PC-9 (cell line): Measurements from ENCODE around the gene TBX18. TPM values are rescaled to one million over a fixed set of nuclear protein-coding genes. Genes with fewer than 3 reads are reported as not detected.

Source experiments
- BruUV-seq: library from RNA; stranded (reverse); fragments of 400-500 nt; replicated peaks from 2 replicates; lab custom pipeline; 2021; lab: Mats Ljungman, UMichigan
- CTCF ChIA-PET: fragments of 300-600 bp; sonication (Branson Sonifier 250); formaldehyde crosslinking; loops from one replicate; lab custom pipeline; 2022; ENCODE audit warnings: antibody characterized with exemption; lab: Charles Lee
- POLR2A ChIA-PET: fragments of 300-600 bp; sonication (Branson Sonifier 250); formaldehyde crosslinking; loops from one replicate; lab custom pipeline; 2022; ENCODE audit warnings: antibody characterized with exemption; ENCODE audit not compliant: unreplicated experiment; lab: Charles Lee
- DNase-seq, 2 experiments: peaks; one replicate each; pipeline versions ENCODE4 v3.0.0 to v3.0.0-alpha.2; 2015 to 2022; ENCODE audit warnings: mixed read lengths in 1 of 2
- H2AFZ ChIP-seq: fragments of 200-600 bp; sonication (generic); 2 replicates; pipeline ENCODE4 v1.8.1; 2017; ENCODE audit warnings: antibody characterized with exemption
- H3F3A ChIP-seq: fragments of 200-600 bp; sonication (generic); 2 replicates; pipeline ENCODE4 v1.8.1; 2017; ENCODE audit warnings: antibody characterized with exemption, mild to moderate bottlenecking, low read depth; ENCODE audit not compliant: insufficient read depth
- H3K27ac ChIP-seq: fragments of 200-600 bp; sonication (generic); 2 replicates; pipeline ENCODE4 v1.6.1; 2016; ENCODE audit warnings: mixed run types
- H3K27me3 ChIP-seq: fragments of 200-600 bp; sonication (generic); 2 replicates; pipeline ENCODE4 v1.6.1; 2016; ENCODE audit warnings: low read depth, mixed run types; ENCODE audit not compliant: insufficient read depth
- H3K36me3 ChIP-seq: fragments of 200-600 bp; sonication (generic); 2 replicates; pipeline ENCODE4 v1.6.1; 2016; ENCODE audit warnings: low read depth, mixed run types
- H3K4me1 ChIP-seq: fragments of 200-600 bp; sonication (generic); replicated peaks from 2 replicates; pipeline ENCODE4 v1.6.1; 2016; ENCODE audit warnings: mixed run types; ENCODE audit not compliant: insufficient read depth
- H3K4me2 ChIP-seq: fragments of 200-600 bp; sonication (generic); 2 replicates; pipeline ENCODE4 v1.6.1; 2017; ENCODE audit warnings: mixed run types
- H3K4me3 ChIP-seq: fragments of 200-600 bp; sonication (generic); 2 replicates; pipeline ENCODE4 v1.6.1; 2016; ENCODE audit warnings: mixed run types
- H3K79me2 ChIP-seq: fragments of 200-600 bp; sonication (generic); 2 replicates; pipeline ENCODE4 v1.6.1; 2017; ENCODE audit warnings: low read depth, mixed run types
- H3K9me2 ChIP-seq: fragments of 200-600 bp; sonication (generic); 2 replicates; pipeline ENCODE4 v1.8.1; 2017; ENCODE audit warnings: mild to moderate bottlenecking; ENCODE audit not compliant: insufficient read depth
- H3K9me3 ChIP-seq: fragments of 200-600 bp; sonication (generic); 2 replicates; pipeline ENCODE4 v1.8.1; 2016; ENCODE audit warnings: low read depth; ENCODE audit not compliant: insufficient read depth
- H4K20me1 ChIP-seq: fragments of 200-600 bp; sonication (generic); 2 replicates; pipeline ENCODE4 v1.8.1; 2017; ENCODE audit not compliant: insufficient read depth
- CTCF ChIP-seq: fragments of 200-600 bp; sonication (generic); conservative IDR thresholded peaks from 2 replicates; pipeline ENCODE4 v1.6.1; 2017; ENCODE audit warnings: mixed run types, antibody characterized with exemption, mild to moderate bottlenecking, moderate library complexity
- EZH2 ChIP-seq: fragments of 200-600 bp; sonication (generic); IDR thresholded peaks from 2 replicates; pipeline ENCODE4 v1.8.0; 2017; ENCODE audit warnings: antibody characterized with exemption, low read depth
- intact Hi-C: fragments of 100-400 bp; cut with micrococcal nuclease; formaldehyde crosslinking; loops from one replicate; pipeline ENCODE4 v1.10.0; 2022; ENCODE audit not compliant: unreplicated experiment
- total RNA-seq: library from RNA; stranded (reverse); gene quantifications from 2 replicates; pipeline ENCODE4 v1.2.3, GENCODE V29; 2021

The TBX18 gene
- total RNA-seq, 1 experiment from 2014 or later = not detected

GRCh38 chr6:84773431-84774156 is 9.2 kb upstream of the TBX18 start:
- no peaks in the 10 kb centered on the region for H3K79me2 ChIP-seq
- ChIA-PET POLR2A (no interaction called here), CTCF (no interaction called here)
- no peaks in the 10 kb centered on the region; the same call in 1 of the 2 replicates for H3K9me2 ChIP-seq
- intact Hi-C loops = no loop called here
- TF ChIP-seq EZH2 = no peak
- no peak for TF ChIP-seq CTCF
- no peaks in the 10 kb centered on the region for H3K36me3 ChIP-seq
- no peak overlapping the region for H3K4me2 ChIP-seq
- H3K27ac ChIP-seq = no peak overlapping the region
- H3F3A ChIP-seq = no peaks in the 10 kb centered on the region
- no peaks in the 10 kb centered on the region for H4K20me1 ChIP-seq
- H3K27me3 ChIP-seq = no peaks in the 10 kb centered on the region
- no TSS peak for BruUV-seq
- no peaks in the 10 kb centered on the region for H3K9me3 ChIP-seq
- no peak for DNase-seq
- H2AFZ ChIP-seq = no peak overlapping the region
- no peak overlapping the region for H3K4me3 ChIP-seq
- no peaks in the 10 kb centered on the region for H3K4me1 ChIP-seq

- Histone ChIP-seq H3K4me2 (no peak overlapping the region), H3K36me3 (no peaks in the 10 kb centered on the region), H3K9me3 (no peaks in the 10 kb centered on the region), H3F3A (no peaks in the 10 kb centered on the region), H3K4me1 (no peaks in the 10 kb centered on the region), H3K9me2 (no peaks in the 10 kb centered on the region; the same call in 1 of the 2 replicates), H3K4me3 (no peak overlapping the region), H3K27me3 (no peaks in the 10 kb centered on the region), H2AFZ (no peak overlapping the region), H3K27ac (no peak overlapping the region), H4K20me1 (no peaks in the 10 kb centered on the region), H3K79me2 (no peaks in the 10 kb centered on the region)
- no peak for DNase-seq
- BruUV-seq = no TSS peak
- TF ChIP-seq EZH2 = no peak
- intact Hi-C loops = no loop called here
- ChIA-PET POLR2A (no interaction called here), CTCF (no interaction called here)
Observed at GRCh38 chr6:84773133-84773430, 8.7 kb upstream of the TBX18 start.

- BruUV-seq = no TSS peak
- ChIA-PET POLR2A (interaction anchor here (0.7 kb wide), 1 partner anchor 223 kb away, joined by 4 read pairs; no protein-coding TSS in a partner anchor), CTCF (no interaction called here)
- Histone ChIP-seq H3K9me2 (no peaks in the 10 kb centered on the region; the same call in 1 of the 2 replicates), H3F3A (no peaks in the 10 kb centered on the region), H3K4me2 (no peak overlapping the region), H3K9me3 (no peaks in the 10 kb centered on the region), H3K27me3 (no peaks in the 10 kb centered on the region), H2AFZ (no peak overlapping the region), H3K27ac (no peak overlapping the region), H3K4me1 (no peaks in the 10 kb centered on the region), H3K4me3 (no peak overlapping the region), H4K20me1 (no peaks in the 10 kb centered on the region), H3K36me3 (no peaks in the 10 kb centered on the region), H3K79me2 (no peaks in the 10 kb centered on the region)
- intact Hi-C loops = no loop called here
- no peak for DNase-seq
- no peak for TF ChIP-seq EZH2
- no peak for TF ChIP-seq CTCF
Observed at GRCh38 chr6:84772428-84773132, 8.2 kb upstream of the TBX18 start.
